Osteocyte (in vitro differentiated cells): ENCODE results near the gene EIF5A2. TPM values are rescaled to one million over a fixed set of nuclear protein-coding genes. Genes with fewer than 3 reads are reported as not detected.

ENCODE experiments used
- DNase-seq: peaks from one replicate; pipeline ENCODE4 v3.0.0; 2021; ENCODE audit warnings: mixed read lengths; ENCODE audit not compliant: unreplicated experiment; ENCODE audit errors: extremely low spot score
- H3K27ac Mint-ChIP-seq: one replicate; pipeline ENCODE4 v1.8.0; 2021; ENCODE audit warnings: mild to moderate bottlenecking, mixed read lengths; ENCODE audit not compliant: unreplicated experiment
- H3K27me3 Mint-ChIP-seq: one replicate; pipeline ENCODE4 v1.8.0; 2021; ENCODE audit warnings: mixed read lengths; ENCODE audit not compliant: unreplicated experiment
- H3K36me3 Mint-ChIP-seq: one replicate; pipeline ENCODE4 v1.8.0; 2021; ENCODE audit warnings: mixed read lengths; ENCODE audit not compliant: unreplicated experiment
- H3K4me1 Mint-ChIP-seq: one replicate; pipeline ENCODE4 v1.8.0; 2021; ENCODE audit warnings: mixed read lengths; ENCODE audit not compliant: unreplicated experiment
- H3K4me3 Mint-ChIP-seq: one replicate; pipeline ENCODE4 v1.8.0; 2021; ENCODE audit warnings: mild to moderate bottlenecking, moderate library complexity, mixed read lengths; ENCODE audit not compliant: unreplicated experiment
- H3K9me3 Mint-ChIP-seq: one replicate; pipeline ENCODE4 v1.8.0; 2021; ENCODE audit warnings: mixed read lengths; ENCODE audit not compliant: unreplicated experiment
- CTCF ChIP-seq: fragments of 200-600 bp; sonication (generic); IDR thresholded peaks from 2 replicates; pipeline ENCODE4 v1.5.0; 2021; ENCODE audit warnings: antibody characterized with exemption, mild to moderate bottlenecking, moderate library complexity
- total RNA-seq: library from RNA; stranded (reverse); gene quantifications from 2 replicates; pipeline ENCODE4 v1.2.1, GENCODE V29; 2021

Gene EIF5A2
- total RNA-seq, 1 donor from 2014 or later, result 24.3 TPM

GRCh38 chr3:170867143-170867937 is 41.1 kb downstream of the EIF5A2 start:
- no peaks in the 10 kb centered on the region for H3K27me3 Mint-ChIP-seq
- H3K27ac Mint-ChIP-seq, result peak overlapping the region; percentile 11
- H3K9me3 Mint-ChIP-seq, result no peaks in the 10 kb centered on the region
- no peak for DNase-seq
- no peak overlapping the region for H3K4me3 Mint-ChIP-seq
- no peak for TF ChIP-seq CTCF
- peaks cover 26% of the 10 kb centered on the region for H3K4me1 Mint-ChIP-seq
- peaks cover 27% of the 10 kb centered on the region for H3K36me3 Mint-ChIP-seq

- DNase-seq, result no peak
- Mint-ChIP-seq H3K27ac (no peak overlapping the region), H3K9me3 (no peaks in the 10 kb centered on the region), H3K4me1 (peaks cover 26% of the 10 kb centered on the region), H3K36me3 (peaks cover 27% of the 10 kb centered on the region), H3K4me3 (no peak overlapping the region), H3K27me3 (no peaks in the 10 kb centered on the region)
- TF ChIP-seq CTCF, result no peak
Measured at GRCh38 chr3:170866499-170866898, 41.9 kb downstream of the EIF5A2 start.

GRCh38 chr3:170865209-170866094 is 43.0 kb downstream of the EIF5A2 start:
- TF ChIP-seq CTCF, result no peak
- no peak overlapping the region for H3K4me3 Mint-ChIP-seq
- no peak overlapping the region for H3K27ac Mint-ChIP-seq
- peaks cover 27% of the 10 kb centered on the region for H3K36me3 Mint-ChIP-seq
- H3K4me1 Mint-ChIP-seq, result peaks cover 24% of the 10 kb centered on the region
- H3K9me3 Mint-ChIP-seq, result no peaks in the 10 kb centered on the region
- H3K27me3 Mint-ChIP-seq, result no peaks in the 10 kb centered on the region
- DNase-seq, result no peak

GRCh38 chr3:170864525-170865208 is 43.8 kb downstream of the EIF5A2 start:
- no peak for TF ChIP-seq CTCF

More at GRCh38 chr3:170864525-170865208, 43.8 kb downstream of the EIF5A2 start:
- Mint-ChIP-seq H3K4me1 (peaks cover 19% of the 10 kb centered on the region), H3K27me3 (no peaks in the 10 kb centered on the region), H3K4me3 (no peak overlapping the region), H3K27ac (no peak overlapping the region), H3K9me3 (no peaks in the 10 kb centered on the region), H3K36me3 (peaks cover 27% of the 10 kb centered on the region)
- no peak for DNase-seq
